CD4-positive, alpha-beta T cell treated with Interleukin-4 for 1 hour (primary cell): ENCODE results near the gene ZNF367.

ENCODE experiments used
- DNase-seq, 2 donors: peaks; one replicate each; pipeline ENCODE4 v3.0.0-alpha.2; 2020 to 2022

The ZNF367 gene

DNA sequence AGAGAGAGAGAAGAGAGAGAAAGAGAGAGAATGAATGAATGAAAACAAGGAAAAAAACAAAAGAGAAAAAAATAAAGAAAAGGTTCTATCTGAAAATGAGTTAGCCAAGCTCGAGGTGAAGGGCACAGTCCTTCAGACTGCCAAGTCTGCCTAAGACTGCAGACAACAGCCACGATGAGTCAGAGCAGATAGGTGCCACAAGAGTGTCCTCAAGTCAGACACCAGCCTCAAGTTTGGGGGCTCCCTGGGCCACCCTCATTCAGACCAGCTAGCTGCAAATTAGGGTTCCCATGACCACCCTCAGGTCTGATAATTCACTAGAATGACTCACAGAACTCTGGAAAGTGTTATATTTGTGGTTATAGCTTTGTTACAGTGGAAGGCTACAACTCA is 17.9 kb upstream of the ZNF367 start:
- DNase-seq, result peak; percentile 24 to 27

DNA sequence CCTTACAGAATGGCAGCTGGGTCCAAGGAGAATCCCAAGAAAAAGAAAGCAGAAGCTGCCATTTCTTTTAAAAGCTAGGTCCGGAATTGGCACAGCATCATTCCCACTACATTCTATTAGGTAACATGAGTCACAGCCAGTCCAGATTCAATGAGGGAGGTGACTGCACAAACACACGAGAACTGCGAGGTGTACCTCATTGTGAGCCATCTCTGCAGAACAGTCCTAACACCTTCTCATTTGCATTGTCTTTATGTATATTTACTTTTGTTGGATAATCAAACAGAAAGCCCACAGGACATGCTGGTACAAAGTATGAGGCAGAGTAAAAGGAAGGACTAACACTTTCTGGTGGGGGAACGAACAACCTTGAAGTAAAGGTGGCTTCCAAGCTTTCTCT is 17.2 kb upstream of the ZNF367 start:
- no peak for DNase-seq

DNA sequence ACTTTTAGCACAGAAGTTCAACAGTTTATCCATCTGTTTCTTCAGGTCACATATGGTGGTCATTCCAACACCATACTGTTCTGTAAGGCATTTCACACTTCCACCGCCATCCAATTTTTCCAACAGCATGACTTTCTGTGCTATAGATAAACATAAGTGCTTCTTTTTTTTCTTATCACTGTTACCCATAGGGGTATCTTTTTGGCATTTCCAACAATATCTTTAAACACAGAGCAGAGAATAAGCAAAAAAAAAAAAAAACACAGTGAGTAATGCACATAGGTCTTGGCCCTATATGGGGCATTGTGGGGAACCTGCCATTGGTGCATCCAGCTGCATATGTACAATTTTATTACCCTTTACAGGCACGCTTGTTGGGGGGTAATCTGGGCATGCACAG is 12.2 kb upstream of the ZNF367 start:
- no peak for DNase-seq

DNA sequence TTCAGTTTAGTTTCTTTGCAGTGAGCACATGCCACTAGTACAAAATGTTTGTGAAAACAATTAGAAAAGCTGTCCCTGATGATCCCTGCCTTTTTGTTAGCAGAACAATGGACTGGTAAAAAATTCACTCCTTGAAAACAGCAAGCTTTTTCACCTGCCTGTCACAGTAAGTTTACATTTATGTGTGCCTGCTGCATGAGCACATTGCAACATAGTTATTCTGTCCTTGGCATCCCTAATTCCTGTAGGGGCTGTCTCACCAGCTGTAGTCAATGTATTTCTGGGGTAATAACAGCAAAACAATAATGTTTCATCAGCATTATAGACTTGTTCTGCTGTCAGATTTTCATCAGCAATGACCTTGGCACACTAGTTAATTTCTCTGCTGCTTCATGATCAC is 11.6 kb upstream of the ZNF367 start:
- DNase-seq, result no peak

DNA sequence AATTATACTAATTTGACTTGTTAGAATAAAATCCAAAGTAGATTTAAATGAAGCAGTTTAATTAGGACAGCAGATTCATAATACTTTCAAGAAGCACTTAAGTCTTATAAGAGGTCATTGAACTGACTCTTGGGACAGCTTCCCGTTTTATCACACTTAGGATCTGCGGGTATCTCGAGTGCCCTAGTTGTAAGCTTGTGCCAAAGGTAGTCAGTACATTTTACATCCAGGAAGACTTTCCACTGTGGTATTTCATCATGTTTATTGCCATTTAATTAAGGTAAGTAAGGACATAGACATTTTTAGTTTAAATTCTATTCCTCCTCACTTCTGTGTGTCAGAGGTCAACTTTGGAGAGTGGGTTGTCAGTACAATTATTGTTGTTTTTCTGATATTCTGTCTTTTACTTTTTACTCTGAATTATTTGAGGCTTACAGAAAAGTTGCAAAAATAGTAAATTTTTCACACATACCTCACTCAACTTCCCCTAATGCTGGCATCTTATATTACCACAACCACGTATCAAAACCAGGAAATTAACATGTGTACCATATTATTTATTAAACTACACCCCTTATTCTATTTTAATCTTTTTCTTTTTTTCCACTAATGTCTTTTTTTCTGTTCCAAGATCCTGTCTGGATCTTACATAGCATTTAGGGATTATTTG is 7.5 kb upstream of the ZNF367 start:
- peak in 1 of 2 donors; percentile 46 for DNase-seq

DNA sequence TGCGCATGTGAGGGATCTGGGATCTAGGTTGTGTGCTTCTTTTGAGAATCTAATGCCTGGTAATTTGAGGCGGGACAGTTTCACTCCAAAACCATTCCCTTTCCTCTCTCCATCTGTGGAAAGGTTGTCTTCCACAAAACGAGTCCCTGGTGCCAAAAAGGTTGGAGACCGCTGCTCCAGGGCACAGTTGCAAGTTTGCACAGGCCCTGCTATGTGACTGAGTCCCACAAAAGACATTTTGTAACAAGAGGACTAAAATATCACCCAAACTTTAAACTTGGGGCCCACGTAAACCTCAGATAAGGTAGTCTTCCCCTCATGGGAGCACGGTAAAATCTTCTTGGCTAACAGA is 5.8 kb upstream of the ZNF367 start:
- DNase-seq, result no peak

DNA sequence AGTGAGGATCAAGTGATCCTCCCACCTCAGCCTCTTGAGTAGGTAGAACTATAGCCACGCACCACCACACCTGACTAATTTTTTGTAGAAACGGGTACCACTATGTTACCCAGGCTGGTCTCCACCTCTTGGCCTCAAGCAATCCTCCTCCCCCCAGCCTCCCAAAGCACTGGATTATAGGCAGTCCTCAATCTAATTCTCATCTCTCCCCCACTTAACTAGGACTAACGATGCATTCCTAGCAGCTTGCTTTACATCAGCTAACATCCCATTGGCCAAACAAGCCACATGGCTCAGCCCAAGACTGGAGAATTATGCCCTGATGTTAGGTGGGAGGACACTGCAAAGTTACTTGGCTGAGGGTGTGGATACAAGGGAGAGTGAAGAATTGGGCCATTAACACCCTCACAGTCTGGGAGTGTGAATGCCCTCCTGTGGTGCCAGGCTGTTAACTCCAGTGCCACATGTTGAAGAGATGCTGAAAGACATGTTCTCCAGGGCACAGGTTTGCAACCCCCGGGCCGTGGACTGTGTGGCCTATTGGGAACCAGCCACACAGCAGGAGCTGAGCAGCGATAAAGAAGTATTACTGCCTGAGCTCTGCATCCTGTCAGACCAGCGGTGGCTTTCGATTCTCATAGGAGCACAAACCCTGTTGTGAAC is 5.3 kb upstream of the ZNF367 start:
- DNase-seq, result no peak

DNA sequence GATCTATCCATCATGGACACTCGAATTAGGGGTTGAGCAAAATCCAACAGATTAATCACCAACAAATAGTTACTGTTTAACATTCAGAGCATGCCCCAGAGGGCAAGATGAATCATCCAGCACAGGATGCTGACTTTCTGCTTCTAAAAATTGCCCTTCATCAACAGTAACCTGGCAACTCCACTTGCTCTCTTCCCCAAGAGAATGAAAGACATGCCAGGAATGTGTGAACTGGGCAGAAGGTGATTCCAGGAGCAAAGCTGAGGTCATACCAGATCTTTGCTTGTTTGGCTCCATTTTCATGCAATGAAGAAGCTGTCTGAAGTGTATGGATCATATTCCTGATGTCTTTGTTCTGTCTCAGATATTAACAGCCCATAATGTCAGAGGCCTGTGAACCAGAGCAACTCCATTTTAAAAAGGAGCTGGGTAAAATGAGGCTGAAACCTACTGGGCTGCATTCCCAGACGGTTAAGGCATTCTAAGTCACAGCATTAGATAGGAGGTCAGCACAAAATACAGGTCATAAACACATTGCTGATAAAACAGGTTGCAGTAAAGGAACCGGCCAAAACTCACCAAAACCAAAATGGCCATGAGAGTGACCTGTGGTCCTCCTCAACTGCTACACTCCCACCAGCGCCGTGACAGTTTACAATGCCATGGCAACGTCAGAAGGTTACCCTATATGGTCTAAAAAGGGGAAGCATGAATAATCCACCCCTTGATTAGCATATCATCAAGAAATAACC is 2.5 kb upstream of the ZNF367 start:
- DNase-seq, result peak; percentile 31 to 34

DNA sequence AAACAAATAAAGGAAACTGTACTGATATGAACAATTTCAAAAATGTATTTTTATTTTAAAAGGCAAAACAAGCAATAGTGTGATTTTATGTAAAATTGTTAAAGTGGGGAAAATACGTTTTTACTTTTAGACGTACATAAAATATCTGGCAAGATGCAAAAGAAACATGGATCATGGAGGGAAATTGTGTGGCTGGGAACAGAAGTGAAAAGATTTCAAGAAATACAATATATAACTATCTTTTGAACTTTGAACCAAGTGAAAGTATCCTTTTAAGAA is 1.5 kb upstream of the ZNF367 start:
- no peak for DNase-seq

DNA sequence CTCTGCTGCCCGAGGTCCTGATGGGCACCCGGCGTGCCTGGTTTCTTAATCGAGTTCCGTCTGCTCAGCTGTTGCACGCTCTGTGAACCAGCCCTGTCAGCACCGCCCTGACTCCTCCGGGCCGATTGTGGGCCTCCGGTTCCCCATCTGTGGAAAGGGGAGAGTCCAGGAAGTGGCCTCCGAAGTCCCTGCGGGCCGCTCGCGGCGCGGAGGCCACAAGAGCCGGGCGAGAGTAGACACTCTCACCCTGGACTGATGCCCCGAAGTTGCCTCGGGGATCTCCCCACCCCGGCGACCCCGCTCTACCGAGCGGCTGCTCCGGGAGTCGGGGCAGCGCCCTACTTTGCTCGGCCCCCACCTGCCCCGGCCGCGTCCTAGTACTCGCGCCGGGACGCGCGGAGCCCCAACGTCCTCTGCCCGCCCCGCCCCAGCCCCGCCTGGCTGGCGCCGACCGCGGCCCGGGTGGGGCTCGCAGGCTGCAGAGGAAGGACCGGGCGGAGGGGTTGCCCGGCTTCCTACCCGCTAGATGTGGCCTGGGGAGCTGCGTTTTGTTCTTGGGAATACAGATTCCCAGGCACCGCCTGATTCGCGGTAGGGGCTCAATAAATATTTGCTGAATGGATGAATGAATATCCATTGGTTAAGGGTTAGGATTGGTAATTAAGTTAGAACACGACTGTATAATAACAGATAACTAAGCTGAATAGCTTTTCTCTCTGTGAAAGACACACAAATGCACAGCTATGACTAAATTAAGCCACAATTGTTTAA is 935 bp upstream of the ZNF367 start:
- DNase-seq, result peak; percentile 51 to 65

DNA sequence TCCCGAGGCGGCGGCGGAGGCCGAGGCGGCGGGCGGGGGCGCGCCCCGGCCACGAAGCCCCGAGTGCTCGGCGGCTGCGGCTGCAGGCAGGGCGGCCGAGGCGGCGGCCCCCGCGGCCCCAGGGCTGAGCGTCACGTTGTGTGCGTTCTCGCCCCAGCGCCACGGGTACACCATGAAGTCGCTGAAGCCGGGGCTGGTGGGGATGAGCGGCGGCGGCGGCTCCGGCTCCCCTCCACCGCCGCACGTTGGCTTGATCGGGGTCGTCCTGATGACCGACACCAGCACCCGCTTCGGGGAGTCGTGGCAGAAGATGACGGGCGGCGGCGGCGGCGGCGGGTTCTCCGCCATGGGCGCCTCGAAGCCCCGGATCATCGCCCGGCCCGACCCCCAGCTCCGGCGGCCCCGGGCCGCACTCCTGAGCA is 498 bp downstream of the ZNF367 start:
- DNase-seq, result no peak

DNA sequence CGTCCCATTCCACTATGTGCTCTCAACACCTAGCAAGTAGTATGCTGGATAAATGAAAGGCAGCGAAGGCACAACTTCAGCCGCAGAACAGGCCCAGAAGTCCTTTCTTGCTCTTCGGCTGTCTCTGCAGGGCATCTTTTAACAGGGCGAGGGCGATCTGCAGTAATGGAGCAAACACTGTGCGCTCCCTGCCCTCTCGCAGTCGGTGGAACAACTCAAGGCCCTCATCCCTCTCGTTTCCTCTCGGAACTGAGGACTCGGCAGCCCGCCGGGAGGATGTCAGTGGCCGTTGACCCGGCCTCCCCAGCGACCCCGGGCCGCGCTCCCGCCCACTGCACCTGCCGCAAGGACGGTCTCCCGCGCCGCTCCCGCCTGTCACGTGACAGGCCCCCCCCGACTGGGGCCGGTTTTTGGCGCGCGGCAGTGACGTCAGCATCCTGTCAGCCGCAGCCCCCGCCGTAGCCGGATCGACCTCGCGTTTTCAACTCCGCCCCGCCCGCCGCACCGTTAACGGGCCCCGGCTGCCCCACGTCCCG is 1.1 kb downstream of the ZNF367 start:
- DNase-seq, result peak; percentile 88 to 92

DNA sequence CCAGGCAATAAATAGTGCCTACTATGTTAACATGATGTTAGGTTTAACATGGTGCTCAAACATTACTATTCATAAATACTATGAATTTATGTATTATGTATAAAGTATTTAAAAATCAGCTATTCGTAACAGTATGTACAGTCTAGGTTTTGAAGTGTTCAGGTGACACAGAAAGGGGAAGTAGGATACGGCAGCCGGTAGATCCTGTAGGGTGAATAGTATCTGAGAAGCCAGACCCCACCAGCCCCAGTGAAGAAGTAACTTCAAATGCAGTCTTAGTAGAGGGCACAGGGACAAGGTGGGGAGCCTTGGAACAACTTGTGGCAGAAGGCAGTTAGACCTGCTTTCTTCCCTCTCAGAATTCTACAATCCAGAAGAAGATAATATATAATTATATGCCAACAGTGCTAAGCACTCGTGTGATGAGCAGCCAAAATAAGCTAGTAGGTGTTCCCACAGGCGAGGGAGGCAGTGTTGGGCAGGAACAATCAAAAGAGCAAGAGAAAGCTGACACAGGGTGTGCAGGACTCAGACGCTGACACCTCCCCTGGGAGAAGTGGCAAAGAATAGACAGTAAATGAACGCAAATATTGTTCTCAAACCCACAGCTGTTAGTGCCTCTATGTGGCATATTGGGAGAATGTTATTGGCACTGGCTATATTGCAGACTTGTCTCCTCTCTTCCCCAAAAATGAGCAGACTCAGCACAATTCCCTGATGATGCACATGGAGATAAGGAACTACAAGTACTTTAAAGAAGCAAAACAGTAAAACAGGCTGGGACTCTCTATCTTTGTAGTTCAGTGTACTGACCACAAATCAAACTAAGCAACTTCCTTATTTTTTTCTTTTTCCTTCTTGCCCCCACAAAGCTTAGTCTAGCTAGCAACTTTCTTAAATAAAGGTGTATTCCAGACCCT is 4.6 kb downstream of the ZNF367 start:
- peak; percentile 26 to 32 for DNase-seq

DNA sequence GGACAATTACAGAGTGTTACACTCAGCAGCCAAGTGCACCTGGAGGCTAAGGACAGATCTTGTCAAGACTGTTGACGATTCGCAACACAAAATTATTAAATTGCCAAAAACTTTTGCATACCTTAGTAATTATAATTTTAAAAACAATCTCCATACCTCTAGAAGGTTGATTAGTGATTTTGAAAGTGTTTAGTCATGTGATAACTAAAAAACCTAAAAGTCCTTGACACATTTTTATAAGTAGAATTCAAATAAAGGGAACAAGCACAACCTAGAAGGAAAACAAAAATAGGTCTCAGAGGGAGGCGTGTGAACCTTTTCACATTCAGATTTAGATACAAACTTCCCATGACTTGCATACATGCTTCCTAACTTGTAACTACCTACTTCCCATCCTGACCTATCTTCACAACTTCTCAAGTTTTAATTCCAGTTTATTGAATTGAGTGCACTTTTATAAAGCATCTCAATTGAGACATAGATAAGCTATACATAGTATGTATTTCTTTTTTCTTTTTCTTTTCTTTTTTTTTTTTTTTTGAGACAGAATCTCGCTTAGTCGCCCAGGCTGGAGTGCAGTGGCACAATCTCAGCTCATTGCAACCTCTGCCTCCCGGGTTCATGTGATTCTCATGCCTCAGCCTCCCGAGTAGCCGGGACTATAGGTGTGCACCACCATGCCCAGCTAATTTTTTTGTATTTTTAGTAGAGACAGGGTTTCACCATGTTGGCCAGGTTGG is 5.8 kb downstream of the ZNF367 start:
- DNase-seq, result no peak

DNA sequence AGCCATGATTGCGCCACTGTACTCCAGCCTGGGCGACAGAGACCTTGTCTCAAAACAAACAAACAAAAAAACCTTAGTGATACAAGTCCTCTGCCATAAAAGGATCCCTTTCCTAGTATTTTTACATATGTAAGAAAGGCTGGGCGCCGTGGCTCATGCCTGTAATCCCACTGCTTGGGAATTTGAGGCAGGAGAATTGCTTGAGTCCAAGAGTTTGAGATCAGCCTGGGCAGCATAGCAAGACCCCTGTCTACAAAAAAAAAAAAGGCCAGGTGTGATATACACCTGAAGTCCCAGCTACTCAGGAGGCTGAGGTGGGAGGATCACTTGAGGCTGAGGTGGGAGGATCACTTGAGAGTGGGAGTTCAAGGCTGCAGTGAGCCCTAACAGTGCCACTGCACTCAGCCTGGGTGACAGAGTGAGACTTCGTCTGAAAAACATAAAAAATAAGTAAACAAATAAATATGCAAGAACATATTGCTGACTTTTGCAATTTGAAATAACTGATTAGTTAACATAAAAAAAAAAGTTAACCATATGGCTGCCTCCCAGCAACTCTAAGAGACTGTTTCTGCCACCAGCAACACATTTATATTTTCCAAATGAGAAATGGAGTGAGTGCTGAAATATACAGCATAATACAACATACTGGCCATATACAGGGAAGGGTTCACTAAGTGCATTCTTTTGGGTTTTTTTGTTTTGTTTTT is 6.9 kb downstream of the ZNF367 start:
- DNase-seq, result no peak

DNA sequence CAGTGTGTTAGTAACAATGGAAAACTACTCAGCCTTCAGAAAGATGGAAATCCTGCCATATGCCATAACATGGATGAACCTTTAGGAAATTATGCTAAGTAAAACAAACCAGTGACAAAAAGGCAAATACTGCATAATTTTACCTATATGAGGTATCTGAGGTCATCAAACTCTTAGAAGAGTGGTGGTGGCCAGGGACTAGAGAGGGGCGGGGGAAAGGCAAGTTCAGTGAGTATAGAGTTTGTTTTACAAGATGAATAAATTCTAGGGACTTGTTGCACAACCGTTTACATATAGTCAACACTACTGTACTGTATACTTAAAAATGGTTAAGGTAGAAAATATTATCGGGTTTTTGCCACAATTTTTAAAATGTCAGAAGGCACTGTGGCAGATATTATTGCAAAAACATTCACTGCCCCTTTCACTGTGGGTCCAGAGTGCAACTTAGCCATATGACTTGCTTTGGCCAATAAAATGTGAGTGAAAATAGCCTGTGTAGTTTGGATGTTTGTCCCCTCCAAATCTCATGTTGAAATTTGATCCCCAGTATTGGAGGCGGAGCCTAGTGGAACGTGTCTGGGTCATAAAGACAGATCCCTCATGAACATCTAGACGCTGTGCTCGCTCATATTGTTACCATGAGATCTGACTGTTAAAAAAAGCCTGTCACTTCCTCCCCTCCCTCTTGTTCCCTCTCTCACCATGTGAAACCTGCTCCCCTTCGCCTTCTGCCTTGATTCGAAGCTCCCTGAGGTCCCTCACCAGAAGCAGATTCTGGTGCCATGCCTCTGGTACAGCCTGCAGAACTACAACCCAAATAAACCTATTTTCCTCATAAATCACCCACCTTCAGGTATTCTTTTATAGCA is 9.5 kb downstream of the ZNF367 start:
- DNase-seq, result no peak

DNA sequence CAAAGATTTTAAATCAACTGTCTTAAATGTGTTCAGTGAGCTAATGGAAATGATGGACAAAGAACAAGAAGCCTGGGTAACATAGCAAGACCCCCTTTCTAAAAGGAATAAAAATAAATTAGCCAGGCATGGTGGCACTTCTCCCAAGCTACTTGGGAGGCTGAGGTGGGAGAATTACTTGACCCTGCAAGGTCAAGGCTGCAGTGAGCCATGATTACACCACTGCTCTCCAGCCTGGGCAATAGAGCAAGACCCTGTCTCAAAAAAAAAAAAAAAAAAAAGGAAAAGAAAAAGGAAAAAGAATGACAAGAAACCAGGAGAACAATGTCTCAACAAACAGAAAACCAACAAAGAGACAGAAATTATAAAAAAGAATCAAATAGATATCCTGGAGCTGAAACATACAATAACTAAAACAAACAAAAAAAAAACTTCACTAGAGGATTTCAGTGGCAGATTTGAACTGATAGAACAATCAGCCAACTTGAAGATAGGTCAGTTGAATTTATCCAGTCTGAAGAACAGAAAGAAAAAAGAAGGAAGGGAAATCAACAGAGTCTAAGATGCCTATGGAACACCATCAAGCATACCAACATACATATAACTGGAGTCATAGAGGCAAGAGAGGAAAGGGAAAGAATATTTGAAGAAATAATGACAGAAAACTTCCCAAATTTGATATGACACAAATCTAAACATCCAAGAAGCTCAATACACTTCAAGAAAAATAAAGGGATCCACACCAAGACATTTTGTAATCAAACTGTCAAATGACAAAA is 17.8 kb downstream of the ZNF367 start:
- DNase-seq, result no peak

DNA sequence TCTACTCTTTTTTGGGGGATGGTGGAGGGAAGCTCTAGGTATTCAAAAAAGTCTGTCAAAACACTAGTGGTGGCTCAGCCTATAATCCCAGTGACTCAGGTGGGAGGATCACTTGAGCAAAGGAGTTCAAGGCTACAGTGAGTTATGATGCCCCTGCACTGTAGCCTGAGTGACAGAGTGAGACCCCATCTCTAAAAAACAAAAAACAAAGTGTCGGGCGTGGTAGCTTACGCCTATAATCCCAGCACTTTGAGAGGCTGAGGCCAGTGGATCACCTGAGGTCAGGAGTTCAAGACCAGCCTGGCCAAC is 18.9 kb downstream of the ZNF367 start:
- DNase-seq, result no peak
